Midbrain (tissue), 1 donor: ENCODE results near the gene SELENON.
A peak's percentile ranks its signal among the peaks of the same experiment; 100 is the strongest.

Experiments
- DNase-seq: peaks from one replicate; lab custom pipeline; 2025; lab: John Stamatoyannopoulos, UW

Gene SELENON

DNA sequence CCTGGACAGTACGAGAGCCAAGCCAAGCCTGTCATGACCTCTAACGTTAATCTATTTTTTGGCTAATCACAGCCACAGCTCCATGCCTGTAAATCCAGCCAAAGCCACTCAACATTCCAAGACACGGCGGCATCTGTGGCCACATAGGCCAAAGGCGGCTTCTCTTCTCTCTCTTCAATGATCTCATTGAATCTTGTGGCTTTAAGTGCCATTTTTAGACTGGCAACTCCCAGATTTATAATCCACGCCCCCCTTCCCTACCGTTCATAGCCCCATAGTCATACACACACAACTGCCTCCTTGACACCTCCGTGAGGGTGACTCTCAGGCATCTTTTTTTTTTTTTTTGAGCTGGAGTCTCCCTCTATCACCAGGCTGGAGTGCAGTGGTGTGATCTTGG is 5.7 kb upstream of the SELENON start:
- DNase-seq, result no peak

DNA sequence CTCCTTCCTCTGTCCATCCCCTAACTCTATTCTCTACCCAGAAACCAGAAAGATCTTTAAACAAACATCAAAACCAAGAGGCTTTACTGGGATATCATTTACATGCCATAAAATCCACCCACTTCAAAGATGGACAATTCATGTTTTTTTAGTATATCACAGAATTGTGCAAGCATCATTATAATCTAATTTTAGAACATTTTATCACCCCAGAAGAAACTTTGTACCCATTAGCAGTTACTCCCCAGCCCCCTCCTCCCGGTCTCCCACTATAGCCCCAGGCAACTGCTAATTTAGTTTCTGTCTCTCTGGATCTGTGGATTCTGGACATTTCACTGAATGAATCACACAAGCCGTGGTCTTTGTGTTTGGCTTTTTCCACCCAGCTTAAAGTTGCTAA is 4.8 kb upstream of the SELENON start:
- DNase-seq, result no peak

DNA sequence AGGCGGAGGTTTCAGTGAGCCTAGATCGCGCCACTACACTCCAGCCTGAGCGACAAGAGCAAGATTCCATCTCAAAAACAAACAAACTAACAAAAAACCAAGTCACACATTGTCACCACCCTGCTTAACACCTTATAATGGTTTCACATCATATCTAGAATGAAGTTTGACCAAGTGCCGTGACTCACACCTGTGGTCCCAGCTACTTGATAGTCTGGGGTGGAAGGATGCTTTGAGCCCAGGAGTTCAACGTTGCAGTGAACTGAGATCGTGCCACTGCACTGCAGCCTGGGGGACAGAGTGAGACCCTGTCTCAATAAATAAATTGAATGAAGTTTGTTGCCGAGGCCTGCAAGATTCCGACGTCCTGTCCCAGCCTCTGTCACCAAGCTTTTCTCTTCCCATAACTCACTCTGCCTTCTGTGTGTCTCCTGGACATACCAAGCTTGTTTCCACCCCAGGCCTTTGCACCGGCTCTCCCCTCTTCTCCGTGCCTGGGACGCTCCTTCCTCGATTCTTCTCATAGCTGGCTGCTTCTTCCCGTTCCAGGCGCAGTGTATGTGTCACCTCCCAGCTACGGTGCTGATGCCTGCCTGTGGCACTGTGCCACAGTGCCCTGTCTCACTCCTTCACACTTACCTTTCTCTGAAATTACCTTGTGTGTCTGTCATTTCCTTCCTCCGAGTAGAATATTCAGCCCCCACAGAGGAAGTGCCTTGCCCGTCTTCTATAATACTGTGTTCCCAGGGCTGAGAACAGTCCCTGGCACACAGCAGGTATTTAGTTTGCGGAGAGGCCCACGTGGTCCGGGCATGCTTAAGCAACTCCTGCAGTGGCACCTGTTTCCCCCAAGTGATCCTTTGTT is 3.8 kb upstream of the SELENON start:
- no peak for DNase-seq

DNA sequence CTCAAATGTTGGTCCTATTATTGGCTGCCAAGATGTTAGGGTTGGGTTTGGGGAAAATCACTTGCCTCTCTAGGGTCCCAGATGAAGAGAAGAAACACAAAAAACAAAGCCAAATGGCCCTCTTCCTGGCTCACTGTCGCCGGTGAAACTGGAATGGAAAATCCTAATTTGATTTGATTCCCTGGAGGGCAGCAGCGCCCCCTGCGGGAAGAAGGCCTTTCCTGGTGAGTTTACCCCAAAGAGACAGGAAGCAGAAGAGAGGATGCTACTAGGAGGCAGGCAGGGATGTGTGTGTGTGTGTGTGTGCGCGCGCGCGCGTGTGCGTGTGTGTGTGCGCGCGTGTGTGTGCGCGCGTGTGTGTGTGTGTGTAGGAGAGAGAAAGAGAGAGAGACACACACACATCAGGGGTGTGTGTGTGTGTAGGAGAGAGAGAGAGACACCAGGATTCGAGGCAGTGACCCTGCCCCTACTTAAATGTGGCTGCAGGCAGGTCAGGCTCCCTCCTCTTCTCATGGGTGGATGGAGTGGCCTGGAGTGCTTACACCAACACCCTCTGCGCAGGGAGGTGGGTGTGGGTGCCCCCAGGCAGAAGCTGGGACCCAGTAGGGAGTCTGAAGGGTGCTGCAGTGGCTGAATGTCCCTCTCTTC is 3.1 kb upstream of the SELENON start:
- peak; percentile 69 for DNase-seq

DNA sequence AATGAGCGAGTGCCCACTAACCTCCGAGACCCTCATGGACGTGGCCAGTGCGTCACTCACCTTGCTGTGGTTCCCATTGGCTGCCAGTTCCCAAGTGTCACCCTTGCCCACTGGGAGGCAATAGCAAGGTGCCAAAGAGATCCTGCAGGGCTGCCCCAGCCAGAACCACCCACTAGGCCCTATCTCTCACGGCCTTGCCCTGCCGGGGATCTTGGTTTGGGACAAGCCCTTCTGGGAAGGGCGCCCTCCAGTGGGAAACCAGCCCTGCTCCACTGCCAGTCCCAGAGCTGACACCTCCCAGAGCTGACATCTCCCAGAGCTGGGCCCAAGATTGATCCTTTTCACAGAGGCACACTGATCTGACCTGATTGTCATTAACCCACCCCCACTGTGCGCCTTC is 2.1 kb upstream of the SELENON start:
- no peak for DNase-seq

DNA sequence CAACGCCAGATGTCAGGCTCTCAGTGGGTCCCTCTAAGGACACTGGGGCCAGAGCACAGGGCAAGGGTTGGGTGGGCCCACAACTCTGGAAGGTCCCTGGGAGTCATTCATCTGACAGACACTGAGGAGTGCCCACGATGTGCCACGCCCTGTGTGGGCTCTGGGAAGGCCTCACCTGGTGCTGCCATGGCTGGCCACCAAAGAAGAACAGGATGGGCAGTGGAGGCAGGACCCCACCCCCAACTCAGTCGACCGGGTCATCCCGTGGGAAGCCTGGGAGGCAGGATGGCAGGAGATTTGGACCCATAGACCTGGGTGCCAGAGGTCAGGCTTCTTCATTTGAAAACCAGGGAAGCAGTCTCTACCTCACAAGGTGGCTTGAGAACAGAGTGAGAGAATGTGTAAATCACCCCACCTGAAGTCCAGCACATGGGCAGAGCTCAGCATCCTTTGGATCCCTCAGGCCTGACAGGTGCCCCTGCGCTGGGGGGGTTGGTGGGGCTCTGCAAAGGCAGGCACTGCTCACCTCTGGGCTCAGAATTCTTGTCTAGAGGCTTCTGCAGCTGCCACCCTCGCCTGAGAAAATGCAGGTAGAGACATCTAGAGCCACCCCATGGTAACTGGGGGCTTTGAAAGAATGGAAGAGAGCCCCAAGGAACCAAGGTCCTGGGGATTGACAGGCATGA is 1.2 kb upstream of the SELENON start:
- no peak for DNase-seq

DNA sequence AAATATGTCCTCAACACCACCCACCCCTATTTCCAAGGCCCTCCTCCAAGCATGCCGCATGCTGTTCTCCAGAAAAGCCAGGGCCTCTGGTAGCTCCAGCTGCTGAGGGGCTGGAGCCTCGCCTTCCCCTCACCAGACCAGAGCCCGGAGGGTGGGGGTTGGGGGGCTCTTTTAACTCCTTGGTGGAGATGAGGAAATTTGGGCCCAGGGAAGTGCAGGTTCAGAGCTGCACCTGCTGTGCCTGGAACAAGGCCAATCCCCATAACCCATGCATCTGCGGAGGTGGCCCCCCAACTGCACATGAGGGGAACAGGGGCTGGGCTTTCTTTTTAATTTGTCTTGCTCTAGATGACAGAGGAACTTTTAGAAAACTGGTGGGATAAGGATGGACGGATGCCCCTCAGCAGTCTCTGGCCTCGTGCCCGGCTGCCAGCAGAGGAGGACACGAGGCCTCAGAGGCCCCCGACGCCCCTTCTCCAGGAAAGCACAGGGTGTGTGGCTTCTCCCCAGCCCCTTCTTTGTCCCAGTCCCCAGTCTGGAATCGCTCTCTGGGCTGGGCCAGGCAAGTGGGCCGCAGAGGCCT is 550 bp upstream of the SELENON start:
- DNase-seq, result no peak

DNA sequence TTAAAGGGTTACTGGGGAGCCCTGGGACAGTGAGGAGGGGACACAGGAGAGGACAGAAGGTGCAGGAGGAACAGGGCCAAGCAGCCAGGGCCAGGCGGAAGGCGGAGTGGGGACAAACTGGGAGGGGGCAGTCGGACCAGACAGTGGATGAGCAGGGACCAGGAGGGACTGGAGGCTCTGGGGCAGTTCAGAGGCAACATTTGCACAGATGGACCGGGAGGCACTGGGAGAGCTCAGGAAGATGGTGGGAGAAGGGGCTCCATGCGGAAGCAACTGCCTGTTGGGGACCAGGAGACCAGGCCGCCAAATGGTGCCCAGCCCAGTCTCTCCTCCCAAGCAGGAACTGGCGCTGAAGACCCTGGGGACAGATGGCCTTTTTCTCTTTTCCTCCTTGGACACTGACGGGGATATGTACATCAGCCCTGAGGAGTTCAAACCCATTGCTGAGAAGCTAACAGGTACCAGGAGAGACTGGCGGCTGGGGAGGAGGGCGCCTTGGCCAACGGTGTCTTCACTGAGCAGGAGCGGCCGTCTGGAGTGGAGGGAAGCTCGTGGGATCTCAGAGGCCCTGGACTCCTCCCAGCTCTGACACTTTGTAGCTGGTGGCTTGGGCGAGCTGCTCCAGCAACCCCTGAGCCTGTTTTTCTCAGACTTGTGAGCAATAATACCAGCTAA is 847 bp downstream of the SELENON start:
- no peak for DNase-seq

DNA sequence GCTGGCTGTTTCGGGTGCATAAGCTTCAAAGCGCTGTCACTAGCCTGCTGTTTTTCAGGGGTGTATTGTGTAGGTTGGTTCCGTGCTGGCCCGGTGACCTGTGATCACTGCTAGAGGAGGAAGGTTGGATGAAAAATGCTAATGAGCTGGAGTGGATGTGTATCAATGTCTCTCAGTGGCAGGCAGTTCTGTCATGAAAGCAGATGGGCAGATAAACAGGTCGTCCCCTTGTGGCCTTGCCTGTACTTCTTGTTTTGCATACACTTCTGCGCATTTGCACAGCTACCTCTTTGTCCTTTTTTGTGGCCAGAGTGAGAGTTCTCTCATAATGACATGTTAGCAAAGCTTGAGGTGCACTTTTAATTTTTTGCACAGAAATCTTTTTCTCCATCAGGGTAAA is 2.9 kb downstream of the SELENON start:
- DNase-seq, result no peak

DNA sequence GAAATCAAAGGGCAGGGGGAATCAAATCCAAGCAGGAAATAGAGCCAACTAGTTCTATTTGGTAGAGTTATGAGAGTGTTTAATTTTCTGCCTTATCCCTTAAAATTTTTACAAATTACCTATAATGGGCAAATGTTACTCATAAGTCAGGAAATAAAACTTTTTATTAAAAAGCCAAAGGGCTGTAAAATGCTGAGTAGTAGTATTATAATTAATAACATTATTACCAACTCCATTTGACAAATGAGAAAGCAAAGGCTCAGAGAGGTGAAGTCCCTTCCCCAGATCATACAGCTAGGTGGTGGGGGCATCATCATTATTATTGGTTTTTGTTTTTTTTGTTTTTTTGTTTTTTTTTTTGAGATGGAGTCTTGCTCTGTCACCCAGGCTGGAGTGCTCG is 3.4 kb downstream of the SELENON start:
- DNase-seq, result no peak

DNA sequence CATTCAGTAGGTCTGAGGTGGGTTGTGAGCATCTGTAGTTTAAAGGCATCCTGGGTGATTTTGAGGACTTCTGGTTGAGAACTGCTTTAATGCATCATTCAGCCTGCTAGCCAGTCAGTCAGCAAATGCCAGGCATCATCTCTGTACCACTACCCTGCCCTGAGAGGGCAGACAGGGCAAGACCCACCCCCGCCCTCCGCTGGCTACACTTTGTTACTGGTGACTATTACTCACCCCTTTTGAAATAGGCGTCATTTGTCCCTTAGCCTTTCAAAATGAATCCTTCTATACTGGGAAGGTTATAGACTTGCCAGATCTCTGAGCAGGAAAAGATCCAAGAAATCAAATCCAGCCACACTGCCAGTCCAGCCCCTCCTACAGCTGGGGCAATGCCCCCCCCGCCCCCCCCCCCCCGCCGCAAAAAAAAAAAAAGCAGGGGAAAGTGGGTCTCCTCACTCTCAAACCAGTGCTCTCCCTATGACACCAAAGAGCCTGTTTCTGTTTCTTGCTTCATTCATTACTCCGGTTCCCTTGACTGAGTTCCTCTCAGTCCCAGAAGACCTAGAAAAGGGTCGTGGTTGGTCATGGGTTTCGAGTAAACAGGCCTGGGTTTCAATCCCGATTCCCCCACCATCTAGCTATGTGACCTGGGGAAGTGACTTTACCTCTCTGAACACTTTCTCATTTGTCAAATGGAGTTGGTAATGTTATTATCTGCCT is 4.4 kb downstream of the SELENON start:
- DNase-seq, result no peak

DNA sequence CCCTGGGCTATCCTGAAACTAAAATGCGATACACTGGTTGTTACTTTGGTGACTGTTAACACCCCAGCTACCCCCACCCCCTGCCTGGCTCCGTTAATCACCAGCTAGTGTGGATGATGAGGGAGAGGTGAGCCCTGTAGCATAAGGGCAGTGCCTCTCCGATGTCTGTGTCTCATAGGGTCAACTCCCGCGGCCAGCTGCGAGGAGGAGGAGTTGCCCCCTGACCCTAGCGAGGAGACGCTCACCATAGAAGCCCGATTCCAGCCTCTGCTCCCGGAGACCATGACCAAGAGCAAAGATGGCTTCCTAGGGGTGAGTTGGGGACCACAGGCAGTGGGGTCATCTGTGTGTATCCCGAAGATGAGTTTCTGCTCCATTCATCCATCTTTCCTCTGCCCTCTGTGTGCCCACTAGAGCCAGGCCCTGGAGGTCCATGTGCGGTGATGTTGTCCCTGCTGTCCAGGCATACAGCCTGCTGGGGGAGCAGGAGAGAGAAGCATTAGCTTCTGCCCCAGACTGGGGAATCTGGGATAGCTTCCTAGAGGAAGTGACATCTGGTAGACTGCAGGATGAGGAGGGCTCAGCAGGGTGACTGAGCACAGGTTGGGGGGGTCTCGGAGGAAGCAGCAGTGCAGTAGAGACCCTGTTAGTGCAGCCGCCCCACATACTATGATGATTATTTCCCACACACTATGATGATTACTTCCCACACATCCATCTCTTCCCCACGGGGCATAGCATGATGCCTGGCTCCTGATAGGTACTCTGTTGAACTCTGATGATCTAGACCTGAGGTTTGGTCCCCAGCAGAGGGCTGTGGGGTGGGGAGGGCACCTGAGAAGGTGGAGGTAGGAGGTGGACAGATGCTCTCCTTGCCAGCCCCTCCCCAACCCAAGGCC is 5.2 kb downstream of the SELENON start:
- no peak for DNase-seq

DNA sequence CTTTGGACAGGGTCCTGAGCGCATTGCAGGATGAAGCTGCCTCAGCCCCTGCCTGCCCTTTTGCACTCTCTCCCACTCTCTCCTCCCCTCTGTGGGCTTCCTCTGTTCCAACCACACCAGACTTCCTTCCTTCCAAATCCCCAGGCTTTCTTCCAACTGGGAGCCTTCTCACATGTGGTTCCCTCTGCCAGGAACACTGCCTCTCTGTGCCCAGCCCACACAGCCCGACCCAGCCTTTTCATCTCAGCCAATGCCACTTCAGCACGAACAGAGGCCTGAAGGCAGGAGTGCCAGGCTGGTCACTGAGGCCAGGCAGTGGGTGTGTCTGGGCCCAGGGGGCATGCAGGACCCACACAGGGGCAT is 5.9 kb downstream of the SELENON start:
- peak; percentile 62 for DNase-seq

DNA sequence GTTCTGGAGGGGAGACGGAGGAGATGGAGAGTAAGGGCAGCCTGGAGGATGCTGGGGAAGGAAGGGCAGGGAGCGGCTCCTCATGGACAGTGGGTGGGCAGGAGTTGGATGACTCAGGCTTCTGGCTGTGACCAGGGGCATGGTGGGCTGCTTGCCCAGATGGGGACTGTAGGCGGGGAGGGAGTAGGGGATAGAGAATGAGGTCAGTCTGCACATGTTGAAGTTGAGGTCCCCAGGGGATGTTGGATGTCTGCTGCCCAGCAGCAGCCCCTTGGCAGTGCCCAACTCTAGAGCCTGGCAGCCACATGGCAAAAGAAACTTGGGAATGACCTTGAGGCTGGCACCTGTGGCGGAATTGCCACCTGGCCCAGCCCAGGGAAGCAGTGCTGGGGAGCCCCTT is 6.4 kb downstream of the SELENON start:
- DNase-seq, result no peak

DNA sequence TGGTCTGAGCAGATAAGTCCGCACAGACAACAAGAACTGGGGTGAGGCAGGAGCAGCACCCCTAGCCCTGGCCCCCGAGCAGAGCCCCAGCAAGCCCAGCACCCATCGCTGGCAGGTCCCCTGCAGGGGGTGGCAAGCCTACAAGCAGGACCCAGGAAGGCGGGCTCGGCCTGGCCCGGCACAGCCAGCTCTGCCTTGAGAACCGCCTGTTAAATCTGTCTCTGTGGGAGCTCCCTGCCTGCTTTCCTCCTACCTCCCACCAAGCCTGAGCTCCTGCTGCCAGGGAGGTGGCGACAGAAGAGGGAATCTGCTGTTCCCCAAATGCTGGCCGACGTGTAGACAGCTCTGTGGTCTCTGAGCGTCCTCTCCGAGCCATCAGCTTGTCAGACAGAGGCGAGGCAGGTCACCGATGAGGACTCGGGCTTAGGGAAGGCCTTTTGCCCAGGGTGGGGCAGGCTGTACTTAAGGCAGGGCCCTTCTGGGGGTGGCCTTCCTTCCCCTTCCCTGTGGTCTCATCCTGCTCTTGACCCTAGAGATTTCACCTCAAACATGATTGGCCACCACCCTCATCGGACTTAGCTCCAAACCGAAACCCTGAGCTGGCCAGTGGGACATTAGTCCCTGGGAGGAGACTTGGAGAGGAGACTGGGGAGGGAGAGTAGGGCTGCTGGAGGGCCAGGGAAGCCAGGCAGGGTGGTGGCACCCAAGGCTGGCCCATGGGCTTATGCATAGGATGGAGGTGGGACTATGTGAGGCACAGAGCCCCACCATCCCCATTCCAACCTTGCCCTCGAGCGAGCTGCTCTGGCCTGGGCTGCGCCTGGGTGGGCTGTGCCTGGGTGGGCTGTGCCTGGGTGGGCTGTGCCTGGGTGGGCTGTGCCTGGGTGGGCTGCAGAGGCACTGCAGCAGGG is 7.7 kb downstream of the SELENON start:
- no peak for DNase-seq

DNA sequence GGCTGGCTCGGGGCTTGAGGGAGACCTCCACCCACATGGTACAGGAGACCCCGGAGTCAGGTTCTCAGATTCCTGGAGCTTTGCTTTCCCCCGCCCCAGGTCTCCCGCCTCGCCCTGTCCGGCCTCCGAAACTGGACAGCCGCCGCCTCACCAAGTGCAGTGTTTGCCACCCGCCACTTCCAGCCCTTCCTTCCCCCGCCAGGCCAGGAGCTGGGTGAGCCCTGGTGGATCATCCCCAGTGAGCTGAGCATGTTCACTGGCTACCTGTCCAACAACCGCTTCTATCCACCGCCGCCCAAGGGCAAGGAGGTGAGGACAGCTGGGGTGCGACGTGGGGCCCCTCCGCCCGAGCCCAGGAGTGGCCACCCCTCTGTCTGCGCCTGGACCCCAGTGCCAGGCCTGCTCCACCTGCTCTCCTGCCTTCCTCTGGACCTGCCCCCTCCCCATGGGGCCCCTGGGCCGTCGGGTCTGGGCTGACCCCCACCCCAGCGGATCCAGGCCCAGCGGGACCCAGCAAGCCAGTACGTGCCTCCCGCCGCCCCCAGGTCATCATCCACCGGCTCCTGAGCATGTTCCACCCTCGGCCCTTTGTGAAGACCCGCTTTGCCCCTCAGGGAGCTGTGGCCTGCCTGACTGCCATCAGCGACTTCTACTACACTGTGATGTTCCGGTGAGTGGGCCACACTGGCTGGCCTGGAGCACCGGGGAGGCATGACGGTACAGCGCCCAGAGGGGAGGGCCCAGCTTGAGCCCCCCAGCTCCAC is 8.7 kb downstream of the SELENON start:
- DNase-seq, result no peak

DNA sequence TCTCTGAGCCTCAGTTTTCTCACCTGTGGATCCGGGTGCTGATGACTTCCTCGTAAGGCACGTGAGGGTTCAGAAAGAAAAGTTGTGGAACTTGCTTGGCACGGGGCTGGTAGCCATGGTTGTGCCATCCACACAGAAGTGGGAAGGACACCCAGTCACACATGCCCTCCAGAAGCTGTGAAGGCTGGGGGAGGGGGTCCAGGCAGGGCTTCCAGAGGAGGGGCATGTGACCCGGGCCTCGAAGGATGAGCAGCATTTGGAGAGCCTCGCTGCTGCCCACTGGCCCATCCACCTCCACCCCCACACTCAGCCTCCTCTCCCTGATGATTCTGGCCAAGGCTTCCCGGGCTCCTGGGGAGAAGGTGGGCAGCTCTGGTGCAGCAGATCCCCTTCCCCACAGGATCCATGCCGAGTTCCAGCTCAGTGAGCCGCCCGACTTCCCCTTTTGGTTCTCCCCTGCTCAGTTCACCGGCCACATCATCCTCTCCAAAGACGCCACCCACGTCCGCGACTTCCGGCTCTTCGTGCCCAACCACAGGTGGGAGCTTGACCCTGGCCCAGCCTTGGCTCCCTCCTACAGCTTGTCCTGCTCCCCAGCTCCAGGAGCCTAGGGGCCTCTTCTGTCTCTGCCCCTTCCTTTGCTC is 9.4 kb downstream of the SELENON start:
- no peak for DNase-seq

DNA sequence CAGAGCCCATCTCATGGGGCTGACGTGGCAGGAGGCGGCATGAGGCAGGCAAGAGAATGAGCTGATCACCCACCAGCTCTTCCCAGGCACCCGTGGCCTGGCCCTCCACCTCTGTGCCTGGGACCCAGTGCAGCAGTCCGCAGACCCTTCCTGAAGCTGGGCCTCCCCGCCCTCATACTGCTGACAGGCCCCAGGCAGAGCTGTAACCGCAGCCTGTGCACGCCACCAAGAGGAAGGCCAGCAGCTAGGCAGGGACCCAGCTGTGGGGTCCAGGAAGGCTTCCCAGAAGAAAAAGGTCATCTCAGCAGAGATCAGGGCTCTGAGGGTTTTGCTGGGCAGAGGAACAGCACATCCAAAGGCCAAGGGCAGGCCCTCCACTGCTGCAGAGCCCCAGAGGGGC is 9.9 kb downstream of the SELENON start:
- no peak for DNase-seq
